Endometrial microvascular endothelial cells (primary cell): ENCODE results near the gene NDUFV1. TPM values are rescaled to one million over a fixed set of nuclear protein-coding genes. Genes with fewer than 3 reads are reported as not detected.
"Not testable (repeated sequence)": the region's sequence is repeated elsewhere in the genome, so short reads cannot be mapped to it uniquely, and the experiment has no call there.

Experiments used
- in situ Hi-C: cut with HindIII; loops from 2 replicates; pipeline ENCODE4 v1.10.0; 2017; ENCODE audit warnings: low sequenced_read_pairs, low pct_unique_long_range_greater_than_20kb; ENCODE audit errors: inconsistent ontology term
- total RNA-seq: library from RNA; depleted of rRNA; stranded (reverse); fragments of >200 nt; gene quantifications from one replicate; pipeline ENCODE4 v1.2.3, GENCODE V29; 2015; ENCODE audit errors: inconsistent ontology term

NDUFV1 gene
- total RNA-seq, 1 donor from 2014 or later: 254 TPM

DNA sequence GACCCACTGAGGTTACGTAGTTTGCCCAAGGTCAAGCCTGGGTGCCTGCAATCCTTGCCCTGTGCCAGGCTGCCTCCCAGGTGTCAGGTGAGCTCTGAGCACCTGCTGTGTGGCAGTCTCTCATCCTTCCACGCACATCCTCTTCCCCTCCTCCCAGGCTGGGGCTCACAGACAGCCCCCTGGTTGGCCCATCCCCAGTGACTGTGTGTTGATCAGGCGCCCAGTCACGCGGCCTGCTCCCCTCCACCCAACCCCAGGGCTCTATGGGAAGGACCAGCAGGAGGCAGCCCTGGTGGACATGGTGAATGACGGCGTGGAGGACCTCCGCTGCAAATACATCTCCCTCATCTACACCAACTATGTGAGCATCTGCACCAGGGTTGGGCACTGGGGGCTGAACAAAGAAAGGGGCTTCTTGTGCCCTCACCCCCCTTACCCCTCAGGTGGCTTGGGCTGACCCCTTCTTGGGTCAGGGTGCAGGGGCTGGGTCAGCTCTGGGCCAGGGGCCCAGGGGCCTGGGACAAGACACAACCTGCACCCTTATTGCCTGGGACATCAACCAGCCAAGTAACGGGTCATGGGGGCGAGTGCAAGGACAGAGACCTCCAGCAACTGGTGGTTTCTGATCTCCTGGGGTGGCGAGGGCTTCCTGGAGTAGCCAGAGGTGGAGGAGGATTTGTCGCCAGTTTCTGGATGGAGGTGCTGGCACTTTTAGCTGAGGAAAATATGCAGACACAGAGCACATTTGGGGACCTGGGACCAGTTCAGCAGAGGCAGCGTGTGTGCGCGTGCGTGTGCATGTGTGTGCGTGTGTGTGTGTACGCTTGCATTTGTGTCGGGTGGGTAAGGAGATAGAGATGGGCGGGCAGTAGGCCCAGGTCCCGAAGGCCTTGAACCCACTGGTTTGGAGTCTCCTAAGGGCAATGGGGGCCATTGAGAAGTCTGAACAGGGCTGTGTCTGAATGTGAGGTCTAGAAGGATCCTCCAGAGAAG lies 21.6 kb upstream of the NDUFV1 start:
- in situ Hi-C loops: no loop called here

DNA sequence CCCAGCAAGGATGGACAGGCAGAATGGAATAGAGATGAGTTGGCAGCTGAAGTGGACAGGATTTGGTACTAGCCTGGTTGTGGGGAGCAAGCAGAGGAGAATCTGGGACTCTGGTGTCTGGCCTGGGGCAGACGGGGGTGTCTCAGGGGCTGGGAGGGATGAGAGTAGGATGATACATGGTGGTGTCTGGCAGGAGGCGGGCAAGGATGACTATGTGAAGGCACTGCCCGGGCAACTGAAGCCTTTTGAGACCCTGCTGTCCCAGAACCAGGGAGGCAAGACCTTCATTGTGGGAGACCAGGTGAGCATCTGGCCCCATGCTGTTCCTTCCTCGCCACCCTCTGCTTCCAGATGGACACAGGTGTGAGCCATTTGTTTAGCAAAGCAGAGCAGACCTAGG lies 20.8 kb upstream of the NDUFV1 start:
- in situ Hi-C loops: no loop called here

DNA sequence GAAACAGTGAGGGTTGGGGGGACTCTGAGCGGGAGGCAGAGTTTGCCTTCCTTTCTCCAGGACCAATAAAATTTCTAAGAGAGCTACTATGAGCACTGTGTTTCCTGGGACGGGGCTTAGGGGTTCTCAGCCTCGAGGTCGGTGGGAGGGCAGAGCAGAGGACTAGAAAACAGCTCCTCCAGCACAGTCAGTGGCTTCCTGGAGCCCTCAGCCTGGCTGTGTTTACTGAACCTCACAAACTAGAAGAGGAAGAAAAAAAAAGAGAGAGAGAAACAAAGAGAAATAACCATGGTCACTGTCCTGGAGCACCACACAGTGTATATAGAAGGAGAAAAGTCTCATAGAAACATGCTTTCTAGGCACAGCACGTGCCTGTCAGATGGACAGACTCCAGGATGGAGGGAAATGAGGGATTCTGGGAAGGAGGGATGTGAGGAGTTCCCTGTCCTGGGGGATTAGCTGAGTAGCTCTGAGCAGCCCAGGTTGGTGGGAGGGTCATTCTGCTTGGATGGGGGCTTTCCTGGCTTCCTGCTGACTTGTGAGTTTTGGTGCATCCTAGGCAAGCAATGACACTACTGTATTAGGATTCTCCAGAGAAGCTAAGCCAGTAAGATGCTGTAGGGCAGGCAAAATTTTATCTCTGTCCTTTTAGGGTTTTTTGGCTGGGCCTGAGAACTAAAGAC lies 20.0 kb upstream of the NDUFV1 start:
- in situ Hi-C loops: no loop called here

DNA sequence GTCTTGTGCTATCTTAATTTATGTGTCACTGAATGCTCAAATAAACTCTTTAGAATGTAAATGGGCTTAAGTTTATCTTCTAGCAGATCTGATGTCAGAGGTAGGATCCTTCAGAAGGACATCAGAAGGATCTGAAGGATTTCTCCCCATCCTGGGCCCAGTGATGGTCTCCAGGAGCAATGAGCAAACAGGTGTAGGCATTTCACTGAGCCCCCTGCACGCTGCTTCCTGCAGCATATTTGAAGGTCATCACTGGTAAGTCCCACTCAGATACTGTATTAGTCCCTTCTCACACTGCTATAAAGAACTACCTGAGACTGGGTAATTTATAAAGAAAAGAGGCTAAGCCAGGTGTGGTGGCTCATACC lies 18.6 kb upstream of the NDUFV1 start:
- in situ Hi-C loops: no loop called here

DNA sequence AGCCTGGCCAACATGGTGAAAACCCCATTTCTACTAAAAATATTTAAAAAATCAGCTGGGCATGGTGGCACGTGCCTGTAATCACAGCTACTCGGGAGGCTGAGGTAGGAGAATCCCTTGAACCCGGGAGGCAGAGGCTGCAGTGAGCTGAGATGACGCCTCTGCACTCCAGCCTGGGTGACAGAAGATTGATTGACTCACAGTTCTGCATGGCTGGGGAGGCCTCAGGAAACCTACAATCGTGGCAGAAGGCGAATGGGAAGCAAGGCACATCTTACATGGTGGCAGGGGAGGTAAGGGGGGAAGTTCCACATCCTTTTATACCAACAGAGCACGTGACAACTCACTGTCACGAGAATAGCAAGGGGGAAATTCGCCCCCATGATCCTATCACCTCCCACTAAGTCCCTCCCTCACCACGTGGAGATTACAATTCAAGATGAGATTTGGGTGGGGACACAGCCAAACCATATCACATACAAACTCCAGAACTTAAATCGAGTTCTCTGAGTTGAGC lies 17.8 kb upstream of the NDUFV1 start:
- in situ Hi-C loops: not testable (repeated sequence)

DNA sequence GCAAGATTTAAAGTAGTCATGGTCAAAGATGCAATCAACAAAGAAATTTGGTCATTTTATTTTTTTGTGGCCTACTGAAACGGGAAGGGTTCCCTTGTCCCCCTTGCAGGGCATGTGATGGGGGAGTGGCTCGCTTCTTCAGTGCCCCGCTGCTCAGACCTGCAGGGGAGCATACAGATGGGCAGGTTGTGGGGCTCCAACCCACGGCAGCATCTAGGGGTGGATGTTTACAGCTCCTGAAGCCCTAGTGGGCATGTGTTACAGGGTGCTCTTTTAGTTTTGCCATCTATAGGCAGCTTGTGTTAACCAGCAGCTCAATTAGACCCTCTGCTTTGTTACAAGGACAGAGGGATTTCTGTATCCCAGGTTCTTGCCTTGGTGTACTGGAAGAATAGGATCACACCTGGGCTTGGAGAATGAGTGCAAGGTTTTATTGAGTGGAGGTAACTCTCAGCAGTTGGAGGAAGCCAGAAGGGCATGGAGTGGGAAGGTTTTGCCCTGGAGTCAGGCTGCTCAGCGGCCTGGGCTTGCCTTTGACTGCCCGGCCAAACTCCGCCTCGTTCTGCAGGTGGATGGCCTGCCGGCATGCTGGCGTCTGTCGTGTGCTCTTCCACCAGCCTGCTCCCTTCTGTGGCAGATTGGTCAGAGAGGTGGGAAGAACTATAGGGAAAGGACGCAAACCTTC lies 13.7 kb upstream of the NDUFV1 start:
- in situ Hi-C loops: no loop called here

DNA sequence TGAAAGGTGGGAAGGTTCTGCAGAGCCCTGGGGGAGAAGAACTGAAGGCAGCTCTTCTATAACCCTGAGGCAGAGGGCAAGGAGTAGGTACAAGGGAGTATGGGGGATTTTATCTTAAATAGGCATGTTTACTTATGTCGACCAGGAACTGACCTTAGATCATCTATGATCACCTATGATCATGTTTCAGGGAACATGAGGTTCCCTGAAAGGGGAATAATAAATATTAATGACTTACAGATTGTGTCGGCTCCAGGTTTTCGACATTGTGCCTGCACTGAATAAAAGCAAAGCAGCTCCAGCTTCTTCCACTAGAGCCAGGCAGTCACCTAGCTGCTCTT lies 13.2 kb upstream of the NDUFV1 start:
- in situ Hi-C loops: no loop called here

DNA sequence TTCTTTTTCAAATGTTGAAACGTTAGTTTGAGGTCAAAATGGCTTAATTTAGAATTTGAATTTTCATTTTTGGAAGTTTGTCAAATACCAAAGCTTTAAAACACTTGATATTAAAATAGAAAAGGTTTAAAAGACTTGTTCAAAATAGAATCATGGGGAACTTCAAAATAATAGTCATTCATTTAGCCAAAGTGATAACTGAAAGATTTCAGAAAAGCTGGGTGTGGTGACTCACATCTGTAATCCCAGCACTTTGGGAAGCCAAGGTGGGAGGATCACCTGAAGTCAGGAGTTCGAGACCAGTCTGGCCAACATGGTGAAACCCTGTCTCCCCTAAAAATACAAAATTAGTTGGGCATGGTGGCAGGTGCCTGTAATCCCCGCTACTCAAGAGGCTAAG lies 12.3 kb upstream of the NDUFV1 start:
- in situ Hi-C loops: no loop called here

DNA sequence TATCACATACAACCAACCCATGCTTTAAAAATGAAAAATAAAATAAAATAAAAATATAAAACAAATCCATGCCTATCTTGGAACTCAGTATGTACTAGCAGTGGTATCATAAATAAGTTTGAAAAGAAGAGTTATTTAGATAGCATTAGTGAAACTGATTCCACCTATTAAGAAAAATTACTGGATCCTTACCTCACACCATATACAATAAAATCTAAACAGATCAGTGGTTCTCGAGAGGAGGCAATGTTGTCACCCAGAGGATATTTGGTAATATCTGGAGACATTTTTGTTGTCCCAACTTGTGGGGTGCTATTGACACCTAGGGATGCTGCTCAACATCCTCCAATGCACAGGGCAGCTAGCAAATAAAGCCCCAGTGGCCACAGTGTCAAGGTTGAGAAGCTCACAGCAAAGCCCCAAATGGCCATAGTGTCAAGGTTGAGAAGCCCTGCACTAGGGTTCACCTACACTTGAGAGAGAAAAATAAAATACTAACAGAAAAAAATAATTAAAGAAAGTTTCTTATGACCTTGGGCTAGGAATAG lies 9.9 kb upstream of the NDUFV1 start:
- in situ Hi-C loops: no loop called here

DNA sequence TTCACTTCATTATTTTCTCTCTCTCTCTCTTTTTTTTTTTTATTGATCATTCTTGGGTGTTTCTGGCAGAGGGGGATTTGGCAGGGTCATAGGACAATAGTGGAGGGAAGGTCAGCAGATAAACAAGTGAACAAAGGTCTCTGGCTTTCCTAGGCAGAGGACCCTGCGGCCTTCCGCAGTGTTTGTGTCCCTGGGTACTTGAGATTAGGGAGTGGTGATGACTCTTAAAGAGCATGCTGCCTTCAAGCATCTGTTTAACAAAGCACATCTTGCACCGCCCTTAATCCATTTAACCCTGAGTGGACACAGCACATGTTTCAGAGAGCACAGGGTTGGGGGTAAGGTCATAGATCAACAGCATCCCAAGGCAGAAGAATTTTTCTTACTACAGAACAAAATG lies 9.3 kb upstream of the NDUFV1 start:
- in situ Hi-C loops: not testable (repeated sequence)

DNA sequence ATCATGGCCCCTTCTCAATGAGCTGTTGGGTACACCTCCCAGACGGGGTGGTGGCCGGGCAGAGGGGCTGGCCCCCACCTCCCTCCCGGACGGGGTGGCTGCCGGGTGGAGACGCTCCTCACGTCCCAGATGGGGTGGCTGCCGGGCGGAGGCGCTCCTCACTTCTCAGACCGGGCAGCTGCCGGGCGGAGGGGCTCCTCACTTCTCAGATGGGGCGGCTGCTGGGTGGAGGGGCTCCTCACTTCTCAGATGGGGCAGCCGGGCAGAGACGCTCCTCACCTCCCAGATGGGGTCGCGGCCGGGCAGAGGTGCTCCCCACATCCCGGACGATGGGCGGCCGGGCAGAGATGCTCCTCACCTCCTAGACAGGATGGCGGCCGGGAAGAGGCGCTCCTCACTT lies 8.8 kb upstream of the NDUFV1 start:
- in situ Hi-C loops: not testable (repeated sequence)

DNA sequence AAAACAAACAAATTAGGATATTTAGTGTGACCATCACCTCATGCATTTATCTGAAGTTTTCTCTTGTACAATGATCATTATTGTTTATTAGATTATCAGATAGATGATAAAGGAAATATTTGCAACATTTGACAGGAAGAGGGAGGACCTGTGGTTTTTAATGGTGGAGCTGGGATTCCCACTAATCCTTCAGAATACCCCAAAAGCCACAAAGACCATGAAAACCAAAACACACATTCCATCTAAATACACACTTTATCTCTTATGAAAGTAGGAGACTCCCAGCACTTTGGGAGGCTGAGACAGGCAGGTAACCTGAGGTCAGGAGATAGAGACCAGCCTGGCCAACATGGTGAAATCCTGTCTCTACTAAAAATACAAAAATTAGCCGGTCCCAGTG lies 7.6 kb upstream of the NDUFV1 start:
- in situ Hi-C loops: no loop called here

DNA sequence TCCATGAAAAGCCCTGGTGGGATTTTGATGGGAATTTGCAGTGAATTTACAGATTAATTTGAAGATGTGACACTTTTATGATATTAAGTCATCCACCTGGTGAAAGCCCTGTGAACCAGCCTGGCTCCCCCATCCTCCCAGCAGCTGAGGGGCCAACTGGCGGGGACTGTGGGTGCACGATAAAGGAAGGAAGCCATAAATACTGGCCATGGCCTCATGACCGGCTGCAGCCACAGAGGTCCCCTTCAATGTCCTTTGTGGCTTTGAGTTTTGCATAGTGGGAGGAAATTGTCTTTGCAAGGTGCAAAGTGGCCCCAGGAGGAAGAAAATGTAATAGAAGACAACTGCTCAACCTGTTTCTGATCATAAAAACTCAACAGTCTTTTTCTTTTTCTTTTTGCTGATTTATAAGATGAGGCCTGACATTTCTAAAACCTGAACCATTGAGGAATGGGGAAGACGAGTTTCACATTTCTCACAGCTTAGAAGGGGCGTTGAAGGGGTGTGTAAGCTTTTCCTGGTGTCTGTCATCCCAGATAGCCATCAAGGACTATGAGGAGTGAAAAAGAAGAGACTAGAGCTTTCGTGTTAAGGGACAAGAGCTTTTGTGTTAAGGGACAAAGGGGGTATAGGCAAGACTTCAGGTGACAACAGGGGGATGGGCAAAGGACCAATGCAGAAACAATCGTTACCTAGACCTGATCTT lies 6.3 kb upstream of the NDUFV1 start:
- in situ Hi-C loops: no loop called here

DNA sequence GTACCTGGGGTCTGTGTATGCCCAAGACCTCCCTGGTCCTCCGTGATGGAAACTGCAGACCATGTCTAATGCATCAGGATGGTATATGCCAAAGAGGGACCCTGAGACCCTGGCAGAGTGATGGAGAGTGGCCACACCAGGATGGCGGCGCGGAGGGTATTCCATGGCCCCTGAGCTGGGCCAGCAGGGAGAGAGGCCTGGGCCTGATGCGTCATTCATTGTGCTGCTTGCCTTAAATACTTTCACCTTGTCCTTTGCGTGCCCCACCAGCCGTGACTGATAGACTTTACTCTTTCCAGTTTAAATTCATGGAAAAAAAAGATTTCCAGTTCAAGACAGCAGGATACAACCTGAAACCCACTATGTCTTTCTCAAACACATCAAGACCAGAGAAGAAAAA lies 5.6 kb upstream of the NDUFV1 start:
- in situ Hi-C loops: no loop called here

DNA sequence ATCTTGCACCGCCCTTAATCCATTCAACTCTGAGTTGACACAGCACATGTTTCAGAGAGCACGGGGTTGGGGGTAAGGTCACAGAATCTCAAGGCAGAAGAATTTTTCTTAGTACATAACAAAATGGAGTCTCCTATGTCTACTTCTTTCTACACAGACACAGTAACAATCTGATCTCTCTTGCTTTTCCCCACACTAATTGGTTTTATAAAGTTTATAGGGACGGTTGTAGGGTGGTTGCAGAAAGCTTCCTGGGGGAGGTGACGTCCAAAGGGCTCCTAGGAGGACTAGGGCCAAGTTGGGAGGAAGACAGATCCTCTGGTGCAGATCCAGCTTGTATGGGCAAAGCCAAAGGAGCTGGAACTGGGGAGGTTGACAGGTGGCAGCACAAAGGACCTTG lies 2.6 kb upstream of the NDUFV1 start:
- in situ Hi-C loops: not testable (repeated sequence)

DNA sequence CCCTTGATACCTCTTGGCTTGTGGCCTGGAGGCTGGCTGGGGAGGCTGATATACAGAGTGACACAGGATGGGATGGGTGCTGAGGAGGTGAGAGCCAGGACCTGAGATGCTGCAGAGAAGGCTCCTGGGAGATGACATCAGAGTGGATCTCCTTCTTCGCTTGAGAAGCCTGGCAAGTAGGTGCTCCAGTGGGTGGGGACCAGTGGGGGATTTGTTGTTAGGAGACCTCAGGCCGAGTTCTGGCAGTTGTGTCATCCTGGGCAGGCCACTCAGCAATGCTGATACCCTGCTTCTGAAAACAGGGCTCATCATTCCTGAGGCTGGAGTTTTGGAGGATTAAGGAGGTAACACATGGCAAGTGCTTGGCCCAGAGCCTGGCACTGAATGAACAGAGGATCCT lies 1.9 kb upstream of the NDUFV1 start:
- in situ Hi-C loops: no loop called here

DNA sequence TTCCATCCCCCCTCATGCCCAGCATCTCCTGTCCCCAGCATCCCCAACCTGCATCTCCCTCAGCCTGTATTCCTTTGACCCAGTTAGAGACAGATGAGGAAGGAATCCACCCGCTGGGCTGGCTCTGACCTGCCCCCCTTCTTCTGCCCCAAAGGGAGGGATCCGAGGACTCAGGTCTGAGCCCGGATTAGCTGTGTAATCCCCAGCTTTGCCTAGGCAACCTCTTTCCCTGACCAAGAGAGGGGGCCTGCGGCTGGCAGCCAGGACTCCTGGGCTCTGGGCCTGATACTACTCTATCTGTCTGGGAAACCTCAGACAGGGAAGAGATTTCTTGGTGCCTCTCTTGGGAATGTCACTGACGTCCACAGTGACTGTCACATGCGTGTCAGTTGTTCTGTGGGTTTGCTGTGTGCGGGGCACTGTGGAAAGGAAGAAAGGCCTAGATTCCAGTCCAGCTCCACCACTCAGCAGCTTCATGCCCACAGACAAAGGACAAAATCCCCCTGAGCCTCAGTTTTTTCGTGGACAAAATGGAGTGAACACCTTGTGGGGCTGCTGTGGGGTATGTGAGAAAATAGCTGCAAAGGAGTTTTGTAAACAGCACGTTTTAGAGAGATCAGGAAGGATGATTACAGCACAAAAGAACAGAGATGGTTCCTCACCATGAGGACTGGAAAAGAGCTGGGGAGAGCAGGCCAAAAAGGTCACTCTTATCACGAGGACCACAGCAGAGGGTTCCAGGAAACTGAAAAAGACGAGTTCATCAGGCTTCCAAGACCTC lies 1.3 kb upstream of the NDUFV1 start:
- in situ Hi-C loops: no loop called here

DNA sequence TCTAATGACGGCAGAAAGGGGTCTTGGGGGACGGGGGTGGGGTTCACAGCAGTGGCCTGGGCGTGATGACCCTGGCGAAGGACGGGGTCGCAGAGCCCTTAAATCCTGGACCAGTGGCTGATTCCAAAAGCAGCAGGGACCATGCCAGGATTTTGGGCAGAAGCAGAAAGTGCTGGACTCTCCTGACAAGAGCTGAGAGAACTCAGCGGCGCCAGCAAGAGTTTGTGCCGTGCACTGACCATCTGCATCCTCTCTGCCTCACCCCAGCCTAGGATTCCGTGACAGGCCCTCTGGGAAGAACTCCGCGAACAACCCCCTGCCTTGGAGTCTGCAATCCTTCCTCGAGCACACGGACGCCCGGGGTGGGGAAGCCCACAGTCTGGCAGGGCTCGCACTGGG lies 644 bp upstream of the NDUFV1 start:
- in situ Hi-C loops: no loop called here
